NCI-H2196 (cell line): ENCODE results near the gene FHOD3.
A peak's percentile ranks its signal among the peaks of the same experiment; 100 is the strongest.

ENCODE experiments used
- DNase-seq: peaks from one replicate; lab custom pipeline; 2025; ENCODE audit not compliant: unreplicated experiment; lab: John Stamatoyannopoulos, UW

The FHOD3 gene

DNA sequence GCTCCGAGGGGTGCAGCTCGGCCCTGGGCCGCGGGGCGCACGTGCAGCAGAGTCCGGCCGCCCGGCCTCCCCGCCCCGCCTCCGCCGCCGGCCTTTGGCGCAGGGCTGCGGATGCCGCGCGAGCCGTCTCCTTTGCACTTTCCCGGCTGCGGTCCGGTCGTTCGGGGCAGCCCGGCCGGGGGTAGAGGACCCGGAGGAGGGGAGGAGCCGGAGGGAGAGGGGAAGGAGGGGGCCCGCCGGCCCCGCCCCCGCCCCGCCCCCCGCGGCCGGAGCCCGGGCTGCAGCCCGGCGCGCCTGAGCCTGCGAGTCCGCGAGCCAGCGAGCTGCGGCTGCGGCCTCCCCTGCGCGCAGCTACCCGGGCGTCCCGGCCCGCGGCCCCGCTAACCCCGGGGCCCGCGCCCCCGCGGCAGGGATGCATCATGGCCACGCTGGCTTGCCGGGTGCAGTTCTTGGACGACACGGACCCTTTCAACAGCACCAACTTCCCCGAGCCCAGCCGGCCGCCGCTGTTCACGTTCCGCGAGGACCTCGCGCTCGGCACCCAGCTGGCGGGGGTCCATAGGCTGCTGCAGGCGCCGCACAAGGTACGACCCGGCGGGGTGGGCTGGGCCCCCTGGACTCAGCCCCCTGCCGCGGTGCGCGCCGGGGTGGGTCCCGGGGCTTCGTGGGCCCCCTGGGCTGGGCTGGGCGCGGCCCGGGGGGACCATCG, at the start of gene FHOD3:
FHOD3 (plus strand) TSS at position 297 of the 709 bp plus-strand sequence; CDS start at position 420, 123 bp downstream.
- peak; percentile 56 for DNase-seq

DNA sequence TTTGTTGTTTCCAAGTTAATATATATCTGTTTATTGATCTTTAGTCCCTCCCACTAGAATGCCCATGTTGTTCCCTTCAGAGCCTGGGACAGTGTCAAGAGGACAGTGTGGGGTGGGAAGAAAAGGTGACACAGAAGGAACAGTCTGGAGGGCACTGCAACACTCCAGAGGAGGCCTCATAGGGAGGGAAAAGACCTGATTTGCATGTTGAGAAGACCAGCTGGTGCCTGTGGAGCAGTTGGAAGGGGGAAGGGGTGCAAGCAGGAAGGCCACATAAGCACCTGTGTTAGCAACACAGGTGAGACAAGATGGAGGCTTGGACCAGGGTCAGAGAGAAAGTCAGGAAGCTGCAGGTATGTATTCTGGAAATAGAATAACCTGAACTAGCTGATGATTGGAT, 48.1 kb upstream of the FHOD3 start:
- DNase-seq: no peak

DNA sequence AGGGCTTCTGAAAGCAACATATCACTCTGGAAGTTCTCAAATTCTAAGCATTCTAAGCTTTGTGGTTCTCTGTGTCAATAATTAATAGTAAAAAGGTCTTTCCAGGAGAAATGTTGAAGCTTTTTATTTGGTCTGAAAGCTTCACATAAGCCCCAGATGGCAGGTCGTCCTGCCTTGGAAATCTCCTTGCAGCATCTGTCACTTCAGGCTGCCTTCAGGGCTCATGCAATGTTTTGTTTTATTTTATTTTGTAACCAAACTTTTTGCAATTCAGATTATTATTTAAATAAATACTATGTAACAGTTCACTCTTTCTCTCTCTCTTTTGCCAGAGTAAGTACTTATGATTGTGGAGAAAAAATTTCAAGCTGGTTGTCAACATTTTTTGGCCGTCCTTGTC, 46.7 kb upstream of the FHOD3 start:
- no peak for DNase-seq

DNA sequence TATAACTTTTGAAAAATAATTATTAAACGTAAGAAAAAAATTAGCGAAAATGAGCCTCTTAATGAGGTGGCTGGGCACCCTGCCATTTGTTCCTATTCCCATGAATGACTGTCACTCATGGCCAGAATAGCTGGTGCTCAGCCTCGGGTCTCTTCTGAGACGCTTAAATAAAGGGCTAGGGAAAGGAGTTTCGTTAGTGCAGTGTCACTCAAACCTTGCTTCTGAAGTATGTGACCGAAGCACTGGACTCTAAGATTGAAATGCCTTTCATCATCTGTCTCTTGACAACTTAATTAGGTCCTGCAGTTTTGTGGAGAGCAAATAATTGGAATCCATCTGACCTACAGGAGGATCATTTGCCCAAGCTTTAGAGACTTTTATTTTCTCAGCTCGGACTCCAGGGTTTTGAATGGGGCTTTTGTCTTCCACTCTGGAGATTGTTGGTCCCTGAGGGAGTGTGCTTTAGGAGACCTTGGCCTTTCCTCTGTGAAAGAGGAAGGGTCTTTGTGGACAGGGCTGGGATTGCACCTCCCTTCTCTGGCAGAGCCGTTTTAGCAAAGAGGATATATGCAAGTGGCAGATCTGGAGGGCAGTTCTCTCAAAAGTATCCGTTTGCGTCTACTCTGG, 42.3 kb upstream of the FHOD3 start:
- no peak for DNase-seq

DNA sequence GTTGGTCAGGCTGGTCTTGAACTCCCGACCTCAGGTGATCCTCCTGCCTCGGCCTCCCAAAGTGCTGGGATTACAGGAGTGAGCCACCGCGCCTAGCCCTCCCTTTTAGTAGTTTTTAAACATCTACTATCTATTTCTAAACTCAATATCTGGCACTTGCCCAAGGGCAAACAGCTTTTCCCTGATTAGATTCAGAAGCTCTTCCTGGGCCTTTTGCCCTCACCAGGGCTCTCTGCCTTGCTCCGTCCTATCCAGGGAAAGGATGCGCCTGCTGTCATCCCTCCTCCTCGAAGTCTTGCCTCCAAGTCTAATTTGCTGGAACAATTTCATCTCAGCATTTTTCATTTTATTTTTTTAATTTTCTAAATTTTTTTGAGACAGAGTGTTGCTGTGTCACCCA, 41.4 kb upstream of the FHOD3 start:
- DNase-seq: no peak

DNA sequence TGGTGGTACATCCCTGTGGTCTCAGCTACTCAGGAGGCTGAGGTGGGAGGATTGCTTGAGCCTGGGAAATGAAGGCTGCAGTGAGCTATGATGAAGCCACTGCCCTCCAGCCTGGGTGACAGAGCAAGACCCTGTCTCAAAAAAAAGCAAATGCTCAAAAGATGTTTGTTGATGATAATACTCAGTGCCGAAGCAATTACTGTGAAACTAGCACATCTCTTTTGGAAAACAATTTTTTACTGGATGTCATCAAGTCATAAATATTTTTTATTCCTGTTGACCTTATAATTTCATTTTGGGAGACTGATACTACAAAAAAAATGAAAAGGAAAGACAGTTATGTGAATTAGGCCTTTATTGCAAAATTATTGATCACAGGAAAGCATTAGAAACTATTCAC, 34.5 kb upstream of the FHOD3 start:
- DNase-seq: no peak

DNA sequence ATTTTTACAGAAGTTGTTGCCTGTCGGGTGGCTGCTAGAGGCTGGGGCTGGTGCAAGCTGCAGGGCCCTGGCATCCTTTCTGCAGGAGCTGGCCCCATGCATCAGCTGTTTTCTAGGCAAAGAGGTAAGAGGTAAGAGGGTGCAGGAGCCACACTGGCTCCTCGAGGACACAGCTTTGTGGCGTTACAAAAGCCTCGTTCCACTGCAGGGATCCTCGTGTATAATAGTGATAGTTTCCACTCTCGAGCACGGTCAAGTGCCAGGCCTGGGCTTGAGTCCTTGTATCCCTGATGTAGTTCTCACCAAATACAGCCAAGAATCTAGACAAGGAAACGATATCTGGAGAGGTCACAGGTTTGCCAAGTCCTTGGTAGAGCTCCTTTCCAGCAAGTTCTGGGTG, 33.2 kb upstream of the FHOD3 start:
- no peak for DNase-seq

DNA sequence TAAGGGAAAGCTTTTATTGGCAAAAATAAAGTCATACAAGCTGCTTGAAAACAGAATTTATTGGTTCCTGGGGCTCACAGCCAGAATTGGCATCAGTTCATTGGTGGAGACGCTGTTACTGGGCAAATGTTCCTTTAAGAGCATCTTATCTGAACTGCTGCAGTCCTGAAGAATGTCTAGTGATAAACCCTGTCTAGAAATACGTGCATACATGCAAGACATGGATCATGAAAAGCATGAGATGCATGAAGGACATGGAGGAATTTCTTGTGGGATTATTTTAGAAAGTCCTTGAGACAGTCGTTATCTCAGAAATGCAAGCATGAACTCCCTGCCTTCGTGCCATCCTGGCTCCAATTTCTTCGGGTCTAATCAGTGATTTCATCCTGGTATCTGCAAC, 32.5 kb upstream of the FHOD3 start:
- DNase-seq: no peak

DNA sequence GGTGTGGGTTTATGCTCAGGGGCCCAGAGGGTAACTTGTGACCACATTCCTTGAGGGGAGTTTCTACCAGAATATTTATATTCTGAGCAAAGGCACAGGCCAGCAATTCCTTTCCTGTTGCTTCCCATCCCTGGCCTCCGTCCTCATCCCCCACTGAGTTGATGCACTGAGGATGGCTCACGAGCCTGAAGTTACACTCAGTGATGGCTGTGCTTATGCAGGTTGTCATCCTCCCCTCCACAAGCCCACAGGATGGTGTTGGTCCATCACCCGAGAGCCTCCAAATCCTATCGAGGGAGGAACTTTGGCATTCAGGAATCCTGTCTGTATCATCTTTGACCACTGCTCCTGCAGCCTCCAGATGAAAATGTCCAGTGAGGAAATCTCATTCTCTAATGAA, 28.4 kb upstream of the FHOD3 start:
- DNase-seq: no peak

DNA sequence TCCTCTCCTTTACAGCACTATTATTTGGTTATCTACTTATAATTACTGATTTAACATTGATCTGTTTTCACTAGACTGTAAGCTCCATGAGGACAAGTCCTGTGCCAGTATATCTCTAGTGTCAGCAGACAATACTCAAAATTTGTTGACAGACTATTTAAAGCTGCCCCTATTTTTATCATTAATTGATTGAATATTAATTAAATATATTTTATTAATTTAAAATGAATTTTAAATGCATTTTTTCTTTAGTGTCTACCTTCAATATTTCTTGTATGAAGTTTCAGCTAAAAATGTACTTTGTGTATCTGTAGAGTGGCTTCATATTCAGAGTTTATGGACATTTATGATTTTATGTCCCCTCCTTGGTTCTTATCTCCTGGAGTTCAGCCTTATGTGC, 26.4 kb upstream of the FHOD3 start:
- DNase-seq: no peak

DNA sequence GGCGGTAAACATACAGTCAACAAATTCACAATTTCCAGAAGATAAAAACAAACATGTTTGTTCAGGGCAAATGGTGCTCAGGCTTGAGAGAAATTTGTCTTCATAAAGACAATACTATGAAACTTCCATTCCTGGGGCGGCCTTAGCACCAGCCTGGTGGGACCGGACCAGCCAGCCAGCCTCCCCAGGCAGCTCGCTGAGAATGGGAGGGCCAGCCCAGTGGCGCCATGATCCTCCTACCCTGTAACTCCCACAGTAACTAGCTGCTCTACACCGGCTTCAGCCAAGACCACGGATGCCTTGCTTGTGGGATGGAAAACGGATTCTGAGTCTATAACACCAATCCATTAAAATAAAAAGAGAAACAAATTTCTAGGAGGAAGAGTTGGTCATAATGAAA, 24.2 kb upstream of the FHOD3 start:
- DNase-seq: no peak

DNA sequence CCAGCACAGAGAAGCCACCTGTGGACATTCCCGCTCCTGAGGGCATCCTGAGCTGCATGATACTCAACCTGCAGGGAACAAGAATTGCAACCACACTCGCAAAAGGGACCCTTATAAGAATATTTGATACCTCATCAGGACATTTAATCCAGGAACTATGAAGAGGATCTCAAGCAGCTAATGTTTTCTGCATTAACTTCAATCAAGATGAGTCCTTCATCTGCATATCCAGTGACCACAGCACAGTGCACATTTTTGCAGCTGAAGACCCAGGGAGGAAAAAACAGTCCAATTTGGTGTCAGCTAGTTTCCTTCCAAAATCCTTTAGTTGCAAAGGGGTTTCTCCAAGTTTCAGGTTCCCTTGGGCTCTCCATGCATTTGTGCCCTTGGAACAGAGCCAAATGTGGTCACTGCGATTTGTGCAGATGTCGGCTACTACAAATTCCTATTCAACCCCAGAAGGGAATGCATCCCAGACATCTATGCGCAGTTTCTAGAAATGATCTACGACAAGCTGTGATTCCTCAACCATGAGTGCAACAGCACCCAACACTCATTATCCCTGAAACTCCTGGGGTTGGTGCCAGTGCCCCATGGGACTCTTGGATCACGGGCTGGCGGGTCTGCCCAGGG, 23.3 kb upstream of the FHOD3 start:
- DNase-seq: no peak

DNA sequence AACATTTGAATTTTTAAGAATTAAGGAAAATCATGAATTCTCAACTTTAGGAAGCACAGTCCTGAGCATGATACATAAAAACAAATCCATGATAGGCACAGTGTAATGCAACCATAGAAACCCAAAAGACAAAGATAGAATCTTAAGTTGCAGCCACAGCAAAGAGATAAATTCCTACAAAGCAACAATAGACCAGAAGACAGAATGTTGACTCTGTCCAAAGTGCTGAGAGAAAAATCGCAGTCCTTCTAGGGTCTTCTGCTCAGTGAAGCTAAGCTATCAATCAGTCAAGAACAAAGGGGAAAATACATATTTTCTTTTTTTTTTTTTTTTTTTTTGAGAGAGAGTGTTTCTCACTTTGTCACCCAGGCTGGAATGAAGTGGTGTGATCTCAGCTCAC, 22.0 kb upstream of the FHOD3 start:
- DNase-seq: no peak

DNA sequence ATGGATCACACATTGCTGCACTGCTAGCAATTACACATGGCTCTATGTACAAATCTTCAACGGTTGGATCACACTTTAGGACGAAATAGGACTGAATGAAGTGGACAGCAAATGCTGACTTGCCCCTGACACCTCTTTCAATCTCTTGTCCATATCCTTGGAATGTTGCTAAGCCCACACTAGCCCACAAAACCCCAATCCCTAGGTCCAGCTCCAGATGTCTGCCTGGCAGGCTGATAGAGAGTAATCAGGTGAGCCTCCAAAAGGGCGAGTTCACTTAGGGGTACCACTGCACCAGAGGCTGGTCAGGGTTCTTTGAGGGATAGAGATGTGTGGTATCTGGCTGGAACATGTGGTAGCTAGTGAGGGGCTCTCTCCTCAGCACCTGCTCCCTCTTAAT, 18.5 kb upstream of the FHOD3 start:
- DNase-seq: no peak

DNA sequence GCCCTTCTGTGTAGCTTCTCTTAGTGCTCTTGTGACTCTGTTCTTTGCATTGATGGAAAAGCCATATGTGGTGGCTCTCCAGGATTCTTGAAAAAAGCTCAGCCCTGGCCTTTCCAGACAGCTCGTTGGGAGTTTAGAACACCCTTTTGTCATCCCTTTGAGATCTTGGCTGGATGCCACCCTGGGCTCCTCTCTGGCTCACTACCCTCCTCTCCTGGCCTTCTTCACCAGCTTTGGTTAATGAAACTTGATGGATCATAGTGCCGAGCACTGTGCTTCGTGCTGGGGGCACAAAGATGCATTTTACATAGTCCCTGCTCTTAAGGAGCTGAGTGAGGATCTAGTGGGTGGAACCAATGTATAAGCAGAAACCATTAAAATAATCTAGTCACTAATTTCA, 15.6 kb upstream of the FHOD3 start:
- DNase-seq: no peak

DNA sequence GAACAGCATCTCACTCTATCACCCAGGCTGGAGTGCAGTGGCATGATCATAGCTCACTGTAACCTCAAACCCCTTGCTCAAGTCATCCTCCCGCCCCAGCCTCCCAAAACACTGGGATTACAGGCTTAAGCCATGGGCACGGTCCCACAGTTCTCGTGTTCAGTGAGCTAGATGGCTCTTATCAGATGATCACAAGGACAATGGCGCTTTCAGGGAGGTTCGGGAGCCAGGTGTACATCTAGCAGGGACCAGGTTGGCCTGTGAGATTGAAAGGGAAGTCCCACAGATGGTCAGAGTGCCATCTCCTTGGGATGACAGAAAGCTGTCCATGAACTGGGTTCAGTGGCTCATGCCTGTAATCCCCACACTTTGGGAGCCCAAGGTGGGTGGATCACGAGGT, 14.1 kb upstream of the FHOD3 start:
- DNase-seq: no peak

DNA sequence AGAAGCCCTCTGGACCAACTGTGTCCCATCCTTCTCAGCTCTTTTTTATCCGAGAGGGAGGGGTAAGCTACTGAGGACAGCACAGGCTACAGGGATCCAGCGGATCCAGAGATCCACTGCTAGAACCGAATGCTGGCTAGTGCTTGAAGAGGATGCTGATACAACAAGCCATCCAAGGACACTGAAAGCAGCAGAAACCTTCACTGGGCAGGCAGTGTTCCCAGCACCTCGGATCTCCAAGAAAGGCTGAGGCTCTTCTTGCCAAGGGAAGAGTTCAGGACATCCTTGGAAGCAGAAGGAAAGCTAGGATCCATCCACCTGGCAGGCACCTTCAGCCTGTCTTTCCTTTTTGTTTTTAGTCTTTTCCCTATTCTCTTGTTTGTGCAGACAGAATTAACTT, 13.2 kb upstream of the FHOD3 start:
- DNase-seq: no peak

DNA sequence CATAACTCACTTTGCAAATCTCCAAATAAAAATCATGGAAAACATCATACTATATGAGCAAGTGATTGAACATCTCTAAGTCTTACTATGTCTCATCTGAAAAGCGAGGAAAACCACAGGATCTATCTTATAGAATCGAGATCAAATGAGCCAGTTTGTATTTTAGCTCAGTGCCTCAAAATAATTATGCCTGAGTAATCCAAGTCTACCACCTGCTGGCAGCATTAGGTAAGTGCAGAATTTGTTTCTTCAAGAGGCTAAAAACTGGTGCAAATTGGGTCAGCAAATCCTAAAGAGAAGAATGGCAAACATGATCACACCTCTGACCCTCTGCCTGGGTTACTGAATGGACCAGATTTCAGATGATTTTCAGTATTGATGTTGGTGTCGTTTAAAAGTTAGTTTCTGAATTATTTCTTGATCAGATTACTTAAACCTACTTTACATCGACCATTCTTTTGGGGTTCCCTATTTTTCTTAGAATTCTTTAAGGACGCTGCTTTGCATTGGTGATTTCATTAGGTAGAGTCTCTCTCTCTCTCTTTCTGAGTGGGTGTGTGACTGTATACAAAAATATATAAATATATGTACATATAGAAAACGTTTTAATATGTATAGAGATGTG, 12.7 kb upstream of the FHOD3 start:
- DNase-seq: peak; percentile 45

DNA sequence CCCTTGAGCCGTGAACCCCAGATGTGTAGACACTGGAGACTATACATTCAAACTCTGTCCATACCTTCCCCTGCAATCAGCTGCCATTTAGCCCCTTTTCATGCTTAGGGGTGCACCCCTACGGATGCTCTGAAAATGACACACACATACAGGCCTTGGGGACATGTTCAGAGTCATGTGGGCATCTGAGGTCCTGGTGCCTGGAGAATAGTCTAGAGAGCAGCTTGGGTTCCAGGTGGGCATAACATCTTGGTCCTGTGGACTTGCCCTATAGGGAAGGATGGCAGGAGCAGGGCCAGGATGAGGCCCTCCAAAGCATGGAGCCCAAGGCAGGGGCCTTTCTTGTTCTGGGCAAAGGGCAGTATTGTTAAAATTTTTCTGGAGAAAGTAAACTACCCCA, 9.9 kb upstream of the FHOD3 start:
- DNase-seq: no peak

DNA sequence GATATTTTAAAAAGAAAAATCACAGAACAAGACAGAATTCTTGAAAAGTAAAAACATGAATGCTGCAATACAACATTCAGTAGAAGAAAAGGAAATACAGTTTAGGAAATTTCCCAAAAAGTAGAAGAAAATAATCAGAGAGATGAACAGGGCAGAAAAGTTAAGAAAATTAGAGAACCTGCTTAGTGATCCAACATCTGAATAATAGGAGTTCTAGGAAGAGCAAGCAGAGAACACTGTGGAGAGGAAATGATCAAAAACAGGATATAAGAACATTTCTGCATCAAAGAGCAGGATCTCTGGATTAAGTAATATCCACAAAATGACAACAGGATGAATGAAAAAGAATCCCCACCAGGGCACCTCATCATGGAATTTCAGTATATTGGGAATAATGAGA, 8.8 kb upstream of the FHOD3 start:
- no peak for DNase-seq

DNA sequence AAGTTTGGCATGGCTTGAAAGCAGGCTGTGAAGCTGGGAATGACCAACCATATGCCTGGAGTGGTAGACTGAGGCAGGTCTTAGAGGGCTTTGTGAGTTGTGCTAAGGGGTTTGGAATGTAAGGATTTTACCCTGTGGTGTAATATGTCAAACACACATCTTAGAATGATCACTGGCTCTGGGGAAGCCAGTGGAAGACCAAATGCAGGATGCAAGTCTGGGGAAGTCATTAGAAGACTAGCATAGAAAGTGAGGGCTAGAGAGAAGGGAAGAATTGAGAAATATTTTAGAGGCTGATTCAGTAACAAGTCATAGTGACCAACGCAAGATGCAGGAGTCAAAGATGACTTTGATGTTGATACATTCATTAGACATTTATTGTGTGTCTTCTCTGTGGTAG, 3.5 kb upstream of the FHOD3 start:
- no peak for DNase-seq

DNA sequence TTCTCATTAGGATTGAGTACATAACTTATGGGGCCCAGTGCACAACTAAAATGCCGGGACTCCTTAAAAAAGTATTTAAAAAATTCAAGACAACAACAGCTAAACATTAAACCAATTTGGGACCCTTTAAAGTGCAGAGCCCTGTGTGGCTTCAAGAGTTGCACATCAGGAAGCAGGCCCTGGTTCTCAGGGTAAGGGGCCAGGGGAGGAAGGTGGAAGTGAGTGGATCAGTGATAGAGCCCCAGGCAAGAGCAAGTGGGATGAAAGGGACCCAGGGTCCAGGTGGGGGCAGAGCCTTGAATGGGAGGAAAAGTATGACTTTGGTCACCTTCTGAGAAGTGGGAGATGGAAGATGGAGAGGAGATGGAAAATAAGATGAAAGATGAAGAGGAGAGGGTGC, 2.3 kb upstream of the FHOD3 start:
- no peak for DNase-seq
